SU-DHL-6 (cell line): ENCODE measurements around the gene ALK.

Experiments
- CTCF ChIP-seq: fragments of 200-600 bp; sonication (generic); IDR thresholded peaks from one replicate; pipeline ENCODE4 v1.5.1; 2017; ENCODE audit warnings: antibody characterized with exemption, mild to moderate bottlenecking, low read length, moderate library complexity; ENCODE audit not compliant: insufficient read depth, poor library complexity, severe bottlenecking
- EZH2phosphoT487 ChIP-seq: fragments of 200-600 bp; sonication (generic), shearing (Covaris generic); conservative IDR thresholded peaks from 2 replicates; pipeline ENCODE4 v1.6.1; 2018; ENCODE audit warnings: mild to moderate bottlenecking, antibody characterized with exemption, low read length, moderate library complexity, mixed read lengths

DNA sequence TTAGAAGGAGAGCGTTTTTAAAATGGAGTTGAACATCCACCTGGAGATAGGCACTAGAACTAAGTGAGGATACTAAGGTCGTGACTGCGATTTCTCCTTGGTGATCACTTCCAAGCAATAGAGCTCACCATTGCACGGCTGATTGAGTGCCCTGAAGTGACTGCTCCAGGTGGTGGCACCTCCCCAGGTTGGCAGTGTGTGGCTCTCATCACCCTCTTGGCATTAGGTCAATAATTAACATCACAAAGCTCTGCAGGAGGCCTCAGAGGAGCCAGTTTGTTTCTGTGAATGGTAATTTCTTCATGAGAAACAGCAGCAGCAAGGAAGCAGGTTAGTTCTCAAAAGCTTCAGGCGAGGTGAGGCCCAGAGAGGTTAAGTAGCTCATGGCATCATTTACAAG, 546.6 kb downstream of the ALK start:
- no peak for TF ChIP-seq EZH2phosphoT487
- no peak for TF ChIP-seq CTCF
